IPS-15b (cell line): ENCODE data around the gene MTFR1L.

Experiments
- H3K27me3 ChIP-seq: one replicate; pipeline ENCODE4 v1.6.1; 2013; ENCODE audit warnings: low read length; ENCODE audit not compliant: control insufficient read depth, insufficient read depth
- H3K36me3 ChIP-seq: one replicate; pipeline ENCODE4 v1.6.1; 2013; ENCODE audit warnings: low read length; ENCODE audit not compliant: control insufficient read depth, insufficient read depth
- H3K4me1 ChIP-seq: one replicate; pipeline ENCODE4 v1.6.1; 2013; ENCODE audit warnings: mild to moderate bottlenecking, low read length; ENCODE audit not compliant: control insufficient read depth, insufficient read depth
- H3K4me3 ChIP-seq: one replicate; pipeline ENCODE4 v1.5.1; 2013; ENCODE audit warnings: low read depth, low read length
- H3K9ac ChIP-seq: one replicate; pipeline ENCODE4 v1.6.1; 2013; ENCODE audit warnings: low read depth, mild to moderate bottlenecking, low read length
- H3K9me3 ChIP-seq: one replicate; pipeline ENCODE4 v1.6.1; 2013; ENCODE audit warnings: mild to moderate bottlenecking, low read length; ENCODE audit not compliant: control insufficient read depth, insufficient read depth

The MTFR1L gene

GRCh38 chr1:25780318-25781129 is 39.2 kb upstream of the MTFR1L start:
- H3K4me1 ChIP-seq: peaks cover 18% of the 10 kb centered on the region
- H3K9me3 ChIP-seq: no peaks in the 10 kb centered on the region
- H3K36me3 ChIP-seq: no peaks in the 10 kb centered on the region
- peak overlapping the region; percentile 60 for H3K9ac ChIP-seq
- H3K4me3 ChIP-seq: no peak overlapping the region
- no peaks in the 10 kb centered on the region for H3K27me3 ChIP-seq

GRCh38 chr1:25781130-25781433 is 38.7 kb upstream of the MTFR1L start:
- Histone ChIP-seq H3K9me3 (no peaks in the 10 kb centered on the region), H3K4me3 (no peak overlapping the region), H3K4me1 (peaks cover 18% of the 10 kb centered on the region), H3K27me3 (no peaks in the 10 kb centered on the region), H3K36me3 (no peaks in the 10 kb centered on the region), H3K9ac (peak overlapping the region; percentile 60)

- H3K9ac ChIP-seq: no peak overlapping the region
- H3K4me1 ChIP-seq: peaks cover 18% of the 10 kb centered on the region
- no peaks in the 10 kb centered on the region for H3K9me3 ChIP-seq
Measured at GRCh38 chr1:25782608-25783201, 37.0 kb upstream of the MTFR1L start.

GRCh38 chr1:25784575-25785051 is 35.1 kb upstream of the MTFR1L start:
- H3K4me3 ChIP-seq: no peak overlapping the region
- H3K4me1 ChIP-seq: peaks cover 16% of the 10 kb centered on the region
- H3K27me3 ChIP-seq: no peaks in the 10 kb centered on the region
- no peak overlapping the region for H3K9ac ChIP-seq
- H3K9me3 ChIP-seq: no peaks in the 10 kb centered on the region
- no peaks in the 10 kb centered on the region for H3K36me3 ChIP-seq

More at GRCh38 chr1:25782608-25783201, 37.0 kb upstream of the MTFR1L start:
- no peaks in the 10 kb centered on the region for H3K36me3 ChIP-seq
- H3K27me3 ChIP-seq: no peaks in the 10 kb centered on the region
- H3K4me3 ChIP-seq: no peak overlapping the region

GRCh38 chr1:25785333-25786067 is 34.3 kb upstream of the MTFR1L start:
- peaks cover 7% of the 10 kb centered on the region for H3K4me1 ChIP-seq
- H3K27me3 ChIP-seq: no peaks in the 10 kb centered on the region
- H3K36me3 ChIP-seq: no peaks in the 10 kb centered on the region
- no peaks in the 10 kb centered on the region for H3K9me3 ChIP-seq
- H3K9ac ChIP-seq: no peak overlapping the region
- no peak overlapping the region for H3K4me3 ChIP-seq

GRCh38 chr1:25786887-25787759 is 32.6 kb upstream of the MTFR1L start:
- no peak overlapping the region for H3K4me3 ChIP-seq
- H3K9ac ChIP-seq: no peak overlapping the region
- H3K4me1 ChIP-seq: no peaks in the 10 kb centered on the region
- H3K27me3 ChIP-seq: no peaks in the 10 kb centered on the region
- no peaks in the 10 kb centered on the region for H3K36me3 ChIP-seq
- H3K9me3 ChIP-seq: no peaks in the 10 kb centered on the region

- Histone ChIP-seq H3K4me1 (no peaks in the 10 kb centered on the region), H3K9ac (no peak overlapping the region), H3K9me3 (no peaks in the 10 kb centered on the region), H3K4me3 (no peak overlapping the region), H3K27me3 (no peaks in the 10 kb centered on the region), H3K36me3 (no peaks in the 10 kb centered on the region)
Measured at GRCh38 chr1:25787760-25788166, 32.0 kb upstream of the MTFR1L start.

- Histone ChIP-seq H3K4me1 (no peaks in the 10 kb centered on the region), H3K9me3 (no peaks in the 10 kb centered on the region), H3K27me3 (no peaks in the 10 kb centered on the region), H3K4me3 (no peak overlapping the region), H3K36me3 (no peaks in the 10 kb centered on the region), H3K9ac (no peak overlapping the region)
Measured at GRCh38 chr1:25790472-25790871, 29.3 kb upstream of the MTFR1L start.

GRCh38 chr1:25792115-25792514 is 27.6 kb upstream of the MTFR1L start:
- Histone ChIP-seq H3K36me3 (no peaks in the 10 kb centered on the region), H3K4me1 (no peaks in the 10 kb centered on the region), H3K4me3 (no peak overlapping the region), H3K9me3 (no peaks in the 10 kb centered on the region), H3K9ac (no peak overlapping the region), H3K27me3 (no peaks in the 10 kb centered on the region)

GRCh38 chr1:25793585-25794170 is 26.1 kb upstream of the MTFR1L start:
- H3K4me3 ChIP-seq: no peak overlapping the region
- no peak overlapping the region for H3K9ac ChIP-seq
- no peaks in the 10 kb centered on the region for H3K4me1 ChIP-seq
- H3K9me3 ChIP-seq: no peaks in the 10 kb centered on the region
- H3K27me3 ChIP-seq: no peaks in the 10 kb centered on the region
- H3K36me3 ChIP-seq: no peaks in the 10 kb centered on the region

GRCh38 chr1:25794325-25794724 is 25.4 kb upstream of the MTFR1L start:
- Histone ChIP-seq H3K27me3 (no peaks in the 10 kb centered on the region), H3K36me3 (no peaks in the 10 kb centered on the region), H3K9me3 (no peaks in the 10 kb centered on the region), H3K4me1 (no peaks in the 10 kb centered on the region), H3K9ac (no peak overlapping the region), H3K4me3 (no peak overlapping the region)
